Measurements from ENCODE around the gene FGF10. TPM values are rescaled to one million over a fixed set of nuclear protein-coding genes. Genes with fewer than 3 reads are reported as not detected.

The FGF10 gene
- polyA plus RNA-seq, 3 donors = not detected

DNA sequence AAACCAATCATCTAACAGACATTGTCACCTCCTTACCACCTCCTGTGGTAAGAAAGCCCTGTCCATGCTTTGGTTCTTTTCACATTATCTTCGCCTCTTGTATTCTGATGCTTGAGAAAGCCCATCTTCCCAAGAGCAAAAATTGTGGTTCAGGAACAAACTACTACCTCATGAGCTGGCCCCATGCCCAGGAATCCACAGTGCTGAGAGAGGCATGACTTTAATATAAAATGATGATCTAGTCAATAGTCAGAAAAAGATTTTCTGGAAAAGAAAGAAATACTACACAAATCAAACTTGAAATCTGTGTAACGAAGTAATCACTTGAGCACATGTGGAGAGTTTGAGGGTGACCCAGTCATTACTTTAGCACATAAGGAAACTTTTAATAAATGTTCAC is 94.7 kb downstream of the FGF10 start:
- H3K36me3 Mint-ChIP-seq = no peaks in the 10 kb centered on the region
- TF ChIP-seq, protein P1, sequence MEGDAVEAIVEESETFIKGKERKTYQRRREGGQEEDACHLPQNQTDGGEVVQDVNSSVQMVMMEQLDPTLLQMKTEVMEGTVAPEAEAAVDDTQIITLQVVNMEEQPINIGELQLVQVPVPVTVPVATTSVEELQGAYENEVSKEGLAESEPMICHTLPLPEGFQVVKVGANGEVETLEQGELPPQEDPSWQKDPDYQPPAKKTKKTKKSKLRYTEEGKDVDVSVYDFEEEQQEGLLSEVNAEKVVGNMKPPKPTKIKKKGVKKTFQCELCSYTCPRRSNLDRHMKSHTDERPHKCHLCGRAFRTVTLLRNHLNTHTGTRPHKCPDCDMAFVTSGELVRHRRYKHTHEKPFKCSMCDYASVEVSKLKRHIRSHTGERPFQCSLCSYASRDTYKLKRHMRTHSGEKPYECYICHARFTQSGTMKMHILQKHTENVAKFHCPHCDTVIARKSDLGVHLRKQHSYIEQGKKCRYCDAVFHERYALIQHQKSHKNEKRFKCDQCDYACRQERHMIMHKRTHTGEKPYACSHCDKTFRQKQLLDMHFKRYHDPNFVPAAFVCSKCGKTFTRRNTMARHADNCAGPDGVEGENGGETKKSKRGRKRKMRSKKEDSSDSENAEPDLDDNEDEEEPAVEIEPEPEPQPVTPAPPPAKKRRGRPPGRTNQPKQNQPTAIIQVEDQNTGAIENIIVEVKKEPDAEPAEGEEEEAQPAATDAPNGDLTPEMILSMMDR (IDR thresholded peaks at IDR 0.05) = no peak
- H3K27me3 Mint-ChIP-seq (ENCODE audit: low read depth in 3 of 3) = peaks cover 0 to 1% (median 0%) of the 10 kb centered on the region in 3 donors
- intact Hi-C loops (cut with micrococcal nuclease) = no loop called here
- H3K27ac Mint-ChIP-seq = no peak overlapping the region
- no peaks in the 10 kb centered on the region for H3K36me3 ChIP-seq (replicated peaks in 1 of 2; ENCODE audit: control insufficient read depth in 1 of 2, insufficient read depth in 2 of 2, low read length in 2 of 2)
- H3K79me2 ChIP-seq (ENCODE audit: insufficient read depth, low read length) = no peaks in the 10 kb centered on the region
- H3K4me2 ChIP-seq (replicated peaks; ENCODE audit: extremely low read depth, low read length, poor library complexity, severe bottlenecking) = no peak overlapping the region
- peaks cover 0 to 6% (median 4%) of the 10 kb centered on the region in 7 donors for H3K9me3 Mint-ChIP-seq
- no peaks in the 10 kb centered on the region for H3K4me1 ChIP-seq (ENCODE audit: control insufficient read depth in 1 of 2, insufficient read depth in 2 of 2, low read length in 2 of 2)
- H3K9ac ChIP-seq (ENCODE audit: insufficient read depth, low read length, poor library complexity, severe bottlenecking) = no peak overlapping the region
- H2AFZ ChIP-seq (ENCODE audit: insufficient read depth, low read depth, low read length, poor library complexity, severe bottlenecking) = no peak overlapping the region
- H3K4me3 ChIP-seq (replicated peaks in 1 of 3; ENCODE audit: low read depth in 2 of 3, low read length in 3 of 3) = no peak overlapping the region
- no peak overlapping the region for H3K4me3 Mint-ChIP-seq
- peaks cover 0 to 4% of the 10 kb centered on the region in 2 donors for H3K9me3 ChIP-seq (replicated peaks in 1 of 2; ENCODE audit: control insufficient read depth in 1 of 2, insufficient read depth in 1 of 2, low read length in 2 of 2)
- no peaks in the 10 kb centered on the region for H4K20me1 ChIP-seq (ENCODE audit: insufficient read depth, low read length)
- no peak overlapping the region for H3K27ac ChIP-seq (ENCODE audit: low read depth in 1 of 2, low read length in 2 of 2)
- H3K4me1 Mint-ChIP-seq = no peaks in the 10 kb centered on the region
- no peaks in the 10 kb centered on the region for H3K27me3 ChIP-seq (ENCODE audit: control insufficient read depth in 2 of 2, insufficient read depth in 2 of 2, low read length in 2 of 2)
- WGBS (ENCODE audit: insufficient coverage) = 100% methylated on average over 1 of the region's 2 CpGs
- no peak for DNase-seq

DNA sequence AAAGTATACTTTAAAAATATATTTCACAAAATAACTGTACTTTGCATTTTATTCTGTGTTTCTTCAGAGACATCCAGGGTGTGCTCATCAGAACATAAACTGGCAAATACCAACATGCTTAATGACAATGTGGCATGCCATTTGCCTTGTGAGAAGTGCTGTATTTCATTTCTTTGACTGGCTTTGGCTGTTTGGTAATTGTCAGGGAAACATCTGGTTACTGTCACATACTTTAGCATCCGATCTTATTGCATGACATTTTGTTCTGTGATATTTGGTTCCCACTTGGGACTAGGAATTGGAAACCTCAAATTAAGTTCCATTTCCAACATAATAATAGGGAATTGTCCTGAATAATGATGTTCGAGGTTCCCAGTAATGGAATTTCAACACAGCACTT is 96.5 kb downstream of the FGF10 start:
- H3K4me1 Mint-ChIP-seq = no peaks in the 10 kb centered on the region
- Histone ChIP-seq H3K27me3 (ENCODE audit: control insufficient read depth in 2 of 2, insufficient read depth in 2 of 2, low read length in 2 of 2) (no peaks in the 10 kb centered on the region), H3K4me2 (replicated peaks; ENCODE audit: extremely low read depth, low read length, poor library complexity, severe bottlenecking) (no peak overlapping the region), H3K79me2 (ENCODE audit: insufficient read depth, low read length) (no peaks in the 10 kb centered on the region), H3K9me3 (replicated peaks in 1 of 2; ENCODE audit: control insufficient read depth in 1 of 2, insufficient read depth in 1 of 2, low read length in 2 of 2) (peaks cover 0 to 4% of the 10 kb centered on the region in 2 donors), H3K27ac (ENCODE audit: low read depth in 1 of 2, low read length in 2 of 2) (no peak overlapping the region), H2AFZ (ENCODE audit: insufficient read depth, low read depth, low read length, poor library complexity, severe bottlenecking) (no peak overlapping the region), H3K4me3 (replicated peaks in 1 of 3; ENCODE audit: low read depth in 2 of 3, low read length in 3 of 3) (no peak overlapping the region), H3K36me3 (replicated peaks in 1 of 2; ENCODE audit: control insufficient read depth in 1 of 2, insufficient read depth in 2 of 2, low read length in 2 of 2) (no peaks in the 10 kb centered on the region), H4K20me1 (ENCODE audit: insufficient read depth, low read length) (no peaks in the 10 kb centered on the region), H3K4me1 (ENCODE audit: control insufficient read depth in 1 of 2, insufficient read depth in 2 of 2, low read length in 2 of 2) (no peaks in the 10 kb centered on the region), H3K9ac (ENCODE audit: insufficient read depth, low read length, poor library complexity, severe bottlenecking) (no peak overlapping the region)
- DNase-seq = no peak
- TF ChIP-seq, protein P1 (IDR thresholded peaks at IDR 0.05) = no peak
- peaks cover 0 to 1% (median 0%) of the 10 kb centered on the region in 3 donors for H3K27me3 Mint-ChIP-seq (ENCODE audit: low read depth in 3 of 3)
- WGBS (ENCODE audit: insufficient coverage) = no CpG with 5 or more reads among the region's 2 CpGs
- peaks cover 0 to 9% (median 5%) of the 10 kb centered on the region in 7 donors for H3K9me3 Mint-ChIP-seq
- no peaks in the 10 kb centered on the region for H3K36me3 Mint-ChIP-seq
- no peak overlapping the region for H3K4me3 Mint-ChIP-seq
- intact Hi-C loops (cut with micrococcal nuclease) = no loop called here
- H3K27ac Mint-ChIP-seq = no peak overlapping the region
